Stimulated activated CD4-positive, alpha-beta T cell treated with anti-CD3 and anti-CD28 coated beads, Interleukin-4, amount 100 ng/mL, for 4 hours (primary cell): Measurements from ENCODE around the gene BTRC.
A peak's percentile ranks its signal among the peaks of the same experiment; 100 is the strongest.
"Not testable (repeated sequence)": the region's sequence is repeated elsewhere in the genome, so short reads cannot be mapped to it uniquely, and the experiment has no call there.

Experiments used
- DNase-seq, 2 experiments: peaks; one replicate each; pipeline ENCODE4 v3.0.0-alpha.2; 2020

BTRC gene

GRCh38 chr10:101351017-101351416 is 2.9 kb upstream of the BTRC start:
- no peak for DNase-seq

GRCh38 chr10:101351477-101351876 is 2.5 kb upstream of the BTRC start:
- no peak for DNase-seq

- DNase-seq, result not testable (repeated sequence)
These were observed 1.1 kb upstream of the BTRC start for GRCh38 chr10:101352857-101353256.

- peak; percentile 25 to 41 for DNase-seq
These were observed 535 bp downstream of the BTRC start for GRCh38 chr10:101354328-101355071.

GRCh38 chr10:101355072-101355706 is 1.2 kb downstream of the BTRC start:
- no peak for DNase-seq

GRCh38 chr10:101356132-101356531 is 2.2 kb downstream of the BTRC start:
- no peak for DNase-seq

GRCh38 chr10:101357958-101358357 is 4.0 kb downstream of the BTRC start:
- DNase-seq, result no peak

GRCh38 chr10:101358706-101359300 is 4.8 kb downstream of the BTRC start:
- no peak for DNase-seq

GRCh38 chr10:101360090-101360489 is 6.1 kb downstream of the BTRC start:
- DNase-seq, result not testable (repeated sequence)

GRCh38 chr10:101360841-101361240 is 6.9 kb downstream of the BTRC start:
- not testable (repeated sequence) for DNase-seq

GRCh38 chr10:101363850-101364400 is 10.0 kb downstream of the BTRC start:
- no peak for DNase-seq

- DNase-seq, result no peak
These were observed 10.8 kb downstream of the BTRC start for GRCh38 chr10:101364721-101365120.

- DNase-seq, result no peak
These were observed 13.8 kb downstream of the BTRC start for GRCh38 chr10:101367569-101368453.

- DNase-seq, result no peak
These were observed 19.1 kb downstream of the BTRC start for GRCh38 chr10:101373063-101373462.

GRCh38 chr10:101373993-101374392 is 20.0 kb downstream of the BTRC start:
- DNase-seq, result not testable (repeated sequence)

- no peak for DNase-seq
These were observed 21.1 kb downstream of the BTRC start for GRCh38 chr10:101375076-101375475.

- DNase-seq, result no peak
These were observed 25.8 kb downstream of the BTRC start for GRCh38 chr10:101379663-101380352.

GRCh38 chr10:101380353-101381017 is 26.5 kb downstream of the BTRC start:
- no peak for DNase-seq

- DNase-seq, result no peak
These were observed 32.1 kb downstream of the BTRC start for GRCh38 chr10:101385866-101386658.

- DNase-seq, result no peak
These were observed 32.8 kb downstream of the BTRC start for GRCh38 chr10:101386659-101387259.
